ENCODE measurements around the gene SPACA4.

The SPACA4 gene

GRCh38 chr19:48582168-48582567, 24.4 kb upstream of the SPACA4 start:
- no peak for TF ChIP-seq YY1 (IDR thresholded peaks at IDR 0.05; ENCODE audit: insufficient read depth, insufficient read length)
- TF ChIP-seq SUZ12 (IDR thresholded peaks at IDR 0.05; ENCODE audit: extremely low read depth, insufficient read depth, insufficient read length), result no peak
- no peak for TF ChIP-seq ZNF274 (IDR thresholded peaks at IDR 0.05; ENCODE audit: low read depth, low read length)
- H3K4me3 ChIP-seq (ENCODE audit: insufficient read length, low read depth), result no peak overlapping the region

GRCh38 chr19:48587387-48587786, 19.2 kb upstream of the SPACA4 start:
- H3K36me3 ChIP-seq (ENCODE audit: insufficient read depth, insufficient read length, low read length), result no peaks in the 10 kb centered on the region
- H3K4me1 ChIP-seq (ENCODE audit: insufficient read depth, insufficient read length), result peaks cover 3% of the 10 kb centered on the region
- H3K27me3 ChIP-seq (ENCODE audit: insufficient read depth, insufficient read length), result no peaks in the 10 kb centered on the region
- H3K9me3 ChIP-seq (ENCODE audit: insufficient read depth, low read length), result no peaks in the 10 kb centered on the region
- no peak overlapping the region for H3K9ac ChIP-seq (ENCODE audit: insufficient read length, low read depth)
- TF ChIP-seq ZNF274 (IDR thresholded peaks at IDR 0.05; ENCODE audit: low read depth, low read length) (no peak), SUZ12 (IDR thresholded peaks at IDR 0.05; ENCODE audit: extremely low read depth, insufficient read depth, insufficient read length) (no peak), YY1 (IDR thresholded peaks at IDR 0.05; ENCODE audit: insufficient read depth, insufficient read length) (no peak)
- H3K4me3 ChIP-seq (ENCODE audit: insufficient read length, low read depth), result no peak overlapping the region
- DNase-seq (ENCODE audit: low read depth, low spot score), result no peak

More at GRCh38 chr19:48582168-48582567, 24.4 kb upstream of the SPACA4 start:
- H3K9ac ChIP-seq (ENCODE audit: insufficient read length, low read depth), result no peak overlapping the region
- DNase-seq (ENCODE audit: low read depth, low spot score), result no peak
- no peaks in the 10 kb centered on the region for H3K36me3 ChIP-seq (ENCODE audit: insufficient read depth, insufficient read length, low read length)
- no peaks in the 10 kb centered on the region for H3K27me3 ChIP-seq (ENCODE audit: insufficient read depth, insufficient read length)
- no peaks in the 10 kb centered on the region for H3K9me3 ChIP-seq (ENCODE audit: insufficient read depth, low read length)
- H3K4me1 ChIP-seq (ENCODE audit: insufficient read depth, insufficient read length), result no peaks in the 10 kb centered on the region

DNA sequence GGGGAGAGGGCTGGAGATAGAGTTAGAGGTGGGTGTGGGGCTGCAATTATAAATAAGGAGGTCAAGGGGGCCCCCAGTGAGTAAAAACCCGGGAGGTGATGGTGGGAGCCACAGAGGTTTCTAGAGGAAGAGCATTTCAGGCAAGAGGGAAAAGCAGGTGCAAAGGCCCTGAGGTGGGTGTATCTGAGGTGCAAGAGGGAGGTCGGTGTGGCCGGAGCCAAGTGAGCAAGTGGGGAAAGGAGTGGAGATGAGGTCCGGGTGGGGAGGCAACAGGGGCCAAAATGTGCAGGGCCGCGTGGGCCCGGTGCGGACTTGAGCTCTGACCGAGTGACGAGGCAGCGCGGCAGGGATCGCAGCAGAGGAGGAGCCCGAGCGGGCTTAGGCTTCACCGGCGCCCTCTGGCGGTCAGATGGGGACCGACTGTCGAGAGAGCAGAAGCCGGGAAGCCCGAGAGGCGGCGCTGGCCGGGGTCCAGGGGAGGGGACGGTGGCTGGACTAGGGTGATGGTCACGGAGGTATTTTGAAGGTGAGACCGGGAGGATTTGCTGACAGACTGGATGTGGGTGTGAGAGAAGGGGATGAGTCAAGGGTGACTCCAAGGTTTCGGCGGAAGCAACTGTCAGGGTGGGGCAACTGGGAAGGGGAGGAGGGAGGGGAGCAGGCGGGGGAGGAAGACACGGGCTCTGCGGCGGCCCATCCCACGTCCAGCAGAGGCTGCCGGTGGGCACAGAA, 17.7 kb upstream of the SPACA4 start:
- H3K36me3 ChIP-seq (ENCODE audit: insufficient read depth, insufficient read length, low read length), result no peaks in the 10 kb centered on the region
- peak; percentile 63 for DNase-seq (ENCODE audit: low read depth, low spot score)
- H3K4me3 ChIP-seq (ENCODE audit: insufficient read length, low read depth), result peak overlapping the region; percentile 27
- TF ChIP-seq YY1 (IDR thresholded peaks at IDR 0.05; ENCODE audit: insufficient read depth, insufficient read length), result no peak
- no peak for TF ChIP-seq ZNF274 (IDR thresholded peaks at IDR 0.05; ENCODE audit: low read depth, low read length)
- no peak for TF ChIP-seq SUZ12 (IDR thresholded peaks at IDR 0.05; ENCODE audit: extremely low read depth, insufficient read depth, insufficient read length)
- no peaks in the 10 kb centered on the region for H3K27me3 ChIP-seq (ENCODE audit: insufficient read depth, insufficient read length)
- H3K9ac ChIP-seq (ENCODE audit: insufficient read length, low read depth), result peak overlapping the region; percentile 44
- H3K4me1 ChIP-seq (ENCODE audit: insufficient read depth, insufficient read length), result peaks cover 3% of the 10 kb centered on the region
- H3K9me3 ChIP-seq (ENCODE audit: insufficient read depth, low read length), result no peaks in the 10 kb centered on the region

DNA sequence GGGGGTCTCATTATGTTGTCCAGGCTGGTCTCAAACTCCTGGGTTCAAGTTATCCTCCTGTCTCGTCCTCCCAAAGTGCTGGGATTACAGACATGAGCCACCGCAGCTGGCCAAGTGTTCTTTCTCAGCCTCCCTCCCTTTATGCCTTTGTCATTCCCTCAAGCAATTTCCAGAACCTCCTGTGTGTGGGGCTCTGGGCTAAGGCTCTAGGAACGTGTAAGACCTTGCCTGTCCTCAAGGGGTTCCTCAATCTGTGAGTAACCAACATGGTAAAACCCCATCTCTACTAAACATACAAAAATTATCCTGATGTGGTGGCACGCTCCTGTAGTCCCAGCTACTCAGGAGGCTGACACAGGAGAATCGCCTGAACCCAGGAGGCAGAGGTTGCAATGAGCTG, 15.5 kb upstream of the SPACA4 start:
- Histone ChIP-seq H3K27me3 (ENCODE audit: insufficient read depth, insufficient read length) (no peaks in the 10 kb centered on the region), H3K9me3 (ENCODE audit: insufficient read depth, low read length) (no peaks in the 10 kb centered on the region), H3K4me3 (ENCODE audit: insufficient read length, low read depth) (no peak overlapping the region), H3K9ac (ENCODE audit: insufficient read length, low read depth) (no peak overlapping the region), H3K36me3 (ENCODE audit: insufficient read depth, insufficient read length, low read length) (no peaks in the 10 kb centered on the region), H3K4me1 (ENCODE audit: insufficient read depth, insufficient read length) (peaks cover 3% of the 10 kb centered on the region)
- no peak for DNase-seq (ENCODE audit: low read depth, low spot score)
- TF ChIP-seq SUZ12 (IDR thresholded peaks at IDR 0.05; ENCODE audit: extremely low read depth, insufficient read depth, insufficient read length), result no peak
- TF ChIP-seq ZNF274 (IDR thresholded peaks at IDR 0.05; ENCODE audit: low read depth, low read length), result no peak

DNA sequence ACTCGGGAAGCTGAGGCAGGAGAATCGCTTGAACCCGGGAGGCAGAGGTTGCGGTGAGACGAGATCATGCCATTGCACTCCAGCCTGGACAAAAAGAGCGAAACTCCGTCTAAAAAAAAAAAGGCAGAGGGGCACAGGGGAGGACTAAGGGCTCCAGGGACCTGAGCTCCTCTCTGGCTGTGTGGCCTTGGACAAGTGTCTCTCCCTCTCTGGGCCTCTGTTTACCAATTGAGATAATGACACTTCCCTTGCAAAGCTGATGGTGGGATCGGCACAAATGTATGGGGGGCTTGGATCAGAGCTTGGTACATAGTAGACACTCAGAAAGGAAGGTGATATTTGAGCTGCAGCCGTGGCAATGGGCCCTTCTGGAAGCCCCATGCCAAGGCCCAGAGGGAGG, 11.4 kb upstream of the SPACA4 start:
- no peak overlapping the region for H3K4me3 ChIP-seq (ENCODE audit: insufficient read length, low read depth)
- no peak for DNase-seq (ENCODE audit: low read depth, low spot score)
- H3K36me3 ChIP-seq (ENCODE audit: insufficient read depth, insufficient read length, low read length), result no peaks in the 10 kb centered on the region
- H3K27me3 ChIP-seq (ENCODE audit: insufficient read depth, insufficient read length), result no peaks in the 10 kb centered on the region
- no peaks in the 10 kb centered on the region for H3K9me3 ChIP-seq (ENCODE audit: insufficient read depth, low read length)
- H3K9ac ChIP-seq (ENCODE audit: insufficient read length, low read depth), result no peak overlapping the region
- no peak for TF ChIP-seq YY1 (IDR thresholded peaks at IDR 0.05; ENCODE audit: insufficient read depth, insufficient read length)
- H3K4me1 ChIP-seq (ENCODE audit: insufficient read depth, insufficient read length), result no peaks in the 10 kb centered on the region

DNA sequence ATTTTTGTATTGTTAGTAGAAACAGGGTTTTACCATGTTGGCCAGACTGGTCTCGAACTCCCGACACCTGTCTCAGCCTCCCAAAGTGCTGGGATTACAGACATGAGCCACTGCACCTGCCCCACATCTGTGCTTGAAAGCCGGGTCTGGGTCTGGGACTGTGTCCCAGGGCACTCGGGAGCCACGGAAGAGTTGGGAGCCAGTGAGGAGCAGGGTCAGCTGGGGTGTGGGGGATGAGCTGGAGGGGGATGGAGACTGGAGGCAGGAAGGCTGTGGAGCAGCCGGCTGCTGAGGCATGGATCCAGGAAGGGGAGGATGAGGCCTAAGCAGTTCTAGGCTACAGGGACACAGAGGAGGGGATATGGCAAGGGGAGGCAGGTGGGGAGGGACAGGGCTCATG, 10.7 kb upstream of the SPACA4 start:
- Histone ChIP-seq H3K9ac (ENCODE audit: insufficient read length, low read depth) (no peak overlapping the region), H3K9me3 (ENCODE audit: insufficient read depth, low read length) (no peaks in the 10 kb centered on the region), H3K36me3 (ENCODE audit: insufficient read depth, insufficient read length, low read length) (no peaks in the 10 kb centered on the region), H3K4me3 (ENCODE audit: insufficient read length, low read depth) (no peak overlapping the region), H3K4me1 (ENCODE audit: insufficient read depth, insufficient read length) (no peaks in the 10 kb centered on the region), H3K27me3 (ENCODE audit: insufficient read depth, insufficient read length) (no peaks in the 10 kb centered on the region)
- no peak for DNase-seq (ENCODE audit: low read depth, low spot score)
- TF ChIP-seq SUZ12 (IDR thresholded peaks at IDR 0.05; ENCODE audit: extremely low read depth, insufficient read depth, insufficient read length), result no peak
- no peak for TF ChIP-seq YY1 (IDR thresholded peaks at IDR 0.05; ENCODE audit: insufficient read depth, insufficient read length)
- TF ChIP-seq ZNF274 (IDR thresholded peaks at IDR 0.05; ENCODE audit: low read depth, low read length), result no peak

- H3K4me3 ChIP-seq (ENCODE audit: insufficient read length, low read depth), result no peak overlapping the region
- no peak for DNase-seq (ENCODE audit: low read depth, low spot score)
- no peaks in the 10 kb centered on the region for H3K4me1 ChIP-seq (ENCODE audit: insufficient read depth, insufficient read length)
- no peaks in the 10 kb centered on the region for H3K27me3 ChIP-seq (ENCODE audit: insufficient read depth, insufficient read length)
- no peak overlapping the region for H3K9ac ChIP-seq (ENCODE audit: insufficient read length, low read depth)
- TF ChIP-seq SUZ12 (IDR thresholded peaks at IDR 0.05; ENCODE audit: extremely low read depth, insufficient read depth, insufficient read length) (no peak), YY1 (IDR thresholded peaks at IDR 0.05; ENCODE audit: insufficient read depth, insufficient read length) (no peak), ZNF274 (IDR thresholded peaks at IDR 0.05; ENCODE audit: low read depth, low read length) (no peak)
- no peaks in the 10 kb centered on the region for H3K9me3 ChIP-seq (ENCODE audit: insufficient read depth, low read length)
- no peaks in the 10 kb centered on the region for H3K36me3 ChIP-seq (ENCODE audit: insufficient read depth, insufficient read length, low read length)
Measured at GRCh38 chr19:48596237-48596636, 10.3 kb upstream of the SPACA4 start.

Measured in NT2/D1 (cell line).